HK-2 (cell line): ENCODE measurements around the gene ITFG1.

Experiments used
- DNase-seq: peaks from one replicate; pipeline ENCODE4 v3.0.0-alpha.2; 2018; ENCODE audit not compliant: unreplicated experiment

The ITFG1 gene

GRCh38 chr16:47460711-47461597 lies at the start of gene ITFG1, which contains the start of gene PHKB:
Gene ITFG1 (minus strand): TSS chr16:47461063. CDS start chr16:47461045, 18 bp downstream.
Gene PHKB (plus strand): TSS chr16:47461331. CDS start chr16:47461351, 20 bp downstream.
- peak; percentile 92 for DNase-seq

DNA sequence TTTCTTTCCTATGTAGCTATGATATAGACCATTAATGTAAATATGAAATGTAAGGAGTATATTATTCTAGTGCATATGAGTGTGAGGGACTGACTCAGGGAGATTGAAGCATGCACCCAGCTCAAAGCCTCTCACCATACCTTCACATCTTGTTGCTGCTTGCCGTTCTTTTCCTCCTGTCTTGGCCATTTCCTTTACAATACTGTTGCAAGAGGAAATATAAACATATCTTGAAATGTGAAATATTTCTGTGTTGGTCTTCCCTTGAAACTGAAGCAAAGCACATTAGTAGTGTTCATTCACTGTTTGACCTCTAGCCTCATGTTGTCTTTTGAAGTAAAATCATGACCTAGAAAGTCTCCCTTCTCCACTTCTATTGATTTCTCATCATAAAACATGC lies 46.8 kb upstream of the ITFG1 start:
- no peak for DNase-seq

DNA sequence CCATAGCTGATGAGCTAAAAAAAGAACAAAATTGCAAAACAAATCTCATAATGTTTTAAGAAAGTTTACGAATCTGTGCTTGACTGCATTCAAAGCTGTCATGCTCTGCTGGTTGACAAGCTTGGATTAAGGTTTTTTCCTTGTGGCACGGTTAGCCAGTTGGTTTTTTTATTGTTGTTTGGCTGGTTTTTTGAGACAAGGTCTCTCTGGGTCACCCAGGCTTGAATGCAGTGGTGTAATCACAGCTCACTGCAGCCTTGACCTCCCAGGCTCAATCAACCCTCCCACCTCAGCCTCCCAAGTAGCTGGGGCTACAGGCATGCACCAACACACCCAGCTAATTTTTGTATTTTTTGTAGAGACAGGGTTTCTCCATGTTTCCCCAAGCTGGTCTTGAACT lies 45.9 kb upstream of the ITFG1 start:
- no peak for DNase-seq

GRCh38 chr16:47504599-47504998 lies 43.7 kb upstream of the ITFG1 start:
- no peak for DNase-seq

DNA sequence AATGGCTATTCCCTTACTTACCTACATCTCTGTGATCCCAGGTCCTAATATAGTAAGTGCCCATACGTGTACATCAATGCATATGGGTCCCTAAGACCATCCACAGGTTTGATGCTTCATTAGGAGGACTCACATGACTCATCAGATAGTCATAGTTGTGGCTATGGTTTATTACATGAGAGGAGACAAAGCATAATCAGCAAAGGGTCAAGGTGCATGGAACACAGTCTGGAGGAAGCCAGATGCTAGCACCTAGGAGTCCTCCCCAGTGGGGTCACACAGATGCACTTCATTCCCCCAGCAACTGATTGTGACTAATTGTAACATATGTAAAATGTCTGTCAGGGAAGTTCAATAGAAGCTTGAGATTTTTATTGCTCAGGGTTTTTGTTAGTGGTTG lies 43.1 kb upstream of the ITFG1 start:
- DNase-seq: no peak

- DNase-seq: no peak
Observed at GRCh38 chr16:47499700-47500264, 38.9 kb upstream of the ITFG1 start.

- DNase-seq: no peak
Observed at GRCh38 chr16:47499080-47499699, 38.3 kb upstream of the ITFG1 start.

DNA sequence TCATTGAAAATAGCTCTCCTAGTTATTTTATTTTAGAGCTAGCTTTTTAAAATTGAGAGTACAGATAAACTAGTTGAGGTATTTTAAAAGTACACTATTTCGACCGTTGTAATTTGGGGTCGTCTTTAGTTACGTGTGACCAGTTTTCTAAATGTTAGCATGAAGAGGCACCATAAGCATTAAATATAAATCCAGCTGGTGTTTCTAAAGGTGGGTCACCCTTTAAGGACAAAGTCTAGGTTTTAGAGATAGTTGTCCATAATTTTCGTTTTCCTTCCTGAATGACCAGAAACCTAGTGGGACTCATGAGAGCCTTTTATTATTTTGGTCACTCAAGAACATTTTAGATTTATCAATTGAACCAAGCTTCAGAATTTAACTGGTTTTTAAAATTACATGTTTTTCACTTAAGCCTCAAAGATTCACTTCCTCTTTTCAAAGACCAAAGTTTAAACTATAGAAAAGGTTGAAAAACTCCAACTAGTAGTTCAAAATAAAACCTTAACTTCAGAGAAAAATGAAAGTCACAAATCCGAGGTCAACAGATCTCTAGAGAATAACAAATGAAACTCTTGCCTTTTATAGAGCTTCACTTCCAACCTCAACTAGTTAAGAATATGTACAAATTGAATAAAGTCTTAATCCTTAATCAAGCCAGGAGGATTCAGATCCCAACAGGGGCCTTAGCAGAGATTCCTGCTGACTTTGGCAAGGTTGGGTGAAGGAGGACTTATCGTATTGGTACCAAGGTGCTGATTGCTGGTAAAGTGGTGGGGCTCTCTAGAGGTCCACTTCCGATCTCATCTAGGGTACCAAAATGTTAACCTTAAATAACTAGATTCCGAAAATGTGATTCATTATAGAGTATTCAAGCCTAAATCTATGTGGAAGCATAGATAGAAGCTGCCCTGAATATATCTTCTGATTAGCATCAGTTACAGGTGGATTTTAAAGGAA lies 32.8 kb upstream of the ITFG1 start:
- DNase-seq: no peak

- DNase-seq: no peak
Observed at GRCh38 chr16:47492428-47493377, 31.8 kb upstream of the ITFG1 start.

DNA sequence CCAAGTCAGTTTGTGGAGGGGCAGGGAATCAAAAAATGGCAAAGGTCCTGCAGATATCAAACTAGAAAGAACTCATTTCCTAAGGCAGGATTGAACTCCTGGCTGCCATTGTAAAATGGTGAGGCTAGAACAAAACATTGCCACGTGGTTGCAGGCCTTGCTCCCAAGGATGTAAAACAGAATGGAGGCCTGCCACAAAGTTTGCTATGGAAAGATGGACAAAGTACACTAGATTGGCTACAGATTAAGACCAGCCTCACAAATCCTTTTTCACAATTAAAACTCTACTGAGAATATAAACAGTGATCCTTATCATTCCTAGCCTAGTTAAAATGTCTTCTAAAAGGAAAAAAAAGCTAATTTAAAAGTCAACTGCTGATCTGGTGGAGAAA lies 31.2 kb upstream of the ITFG1 start:
- DNase-seq: no peak

GRCh38 chr16:47490471-47490870 lies 29.6 kb upstream of the ITFG1 start:
- DNase-seq: no peak

- DNase-seq: no peak
Observed at GRCh38 chr16:47488051-47488450, 27.2 kb upstream of the ITFG1 start.

DNA sequence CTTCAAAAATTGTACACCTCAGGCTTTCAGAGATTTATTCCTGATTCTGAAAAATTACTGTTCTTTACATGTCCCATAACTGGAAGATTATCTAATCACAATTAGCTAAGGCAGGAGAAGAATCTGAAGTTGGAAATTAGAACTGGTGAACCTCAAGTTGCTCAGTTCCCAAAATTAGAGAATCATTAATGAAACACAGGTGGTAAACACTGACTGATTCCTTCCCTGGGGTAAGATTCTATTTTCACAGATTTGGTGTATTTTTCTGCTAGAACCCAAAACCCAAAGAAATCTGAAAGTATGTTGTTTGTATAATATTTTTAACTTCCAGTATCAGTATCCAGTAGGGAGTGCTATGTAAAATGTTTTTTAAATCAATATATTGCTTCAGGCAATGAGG lies 26.0 kb upstream of the ITFG1 start:
- DNase-seq: no peak

- DNase-seq: no peak
Observed at GRCh38 chr16:47483616-47484015, 22.8 kb upstream of the ITFG1 start.

DNA sequence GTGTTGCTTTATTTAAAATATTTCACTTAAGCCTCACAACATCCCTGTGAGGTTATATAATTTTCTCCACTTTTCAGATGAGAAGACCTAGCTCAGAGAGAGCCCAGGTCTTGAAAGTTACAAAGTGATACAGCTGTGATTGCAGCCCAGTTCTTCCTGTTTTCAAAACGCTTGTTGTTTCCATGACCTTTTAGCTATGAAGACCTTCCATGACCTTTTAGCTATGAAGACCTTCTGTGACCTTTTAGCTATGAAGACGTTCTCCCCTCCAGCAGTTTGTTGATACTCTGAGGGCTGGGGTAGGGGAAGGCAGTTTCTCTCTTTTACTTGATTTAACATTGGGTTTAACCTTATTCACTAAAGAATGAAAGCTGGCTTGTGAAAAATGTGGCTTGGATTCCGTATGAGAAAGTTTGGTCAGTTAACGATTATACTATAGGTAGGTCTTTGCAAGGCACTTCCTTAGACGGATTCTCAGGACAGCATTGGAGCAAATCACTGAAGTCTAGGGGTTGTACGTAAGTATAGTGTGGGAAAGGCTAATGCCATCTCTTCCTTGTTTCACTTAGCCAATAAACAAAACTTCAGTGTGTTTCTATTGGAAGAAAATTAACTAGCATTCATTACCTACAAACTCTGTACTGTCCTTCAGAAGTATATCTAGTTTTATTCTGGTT lies 21.0 kb upstream of the ITFG1 start:
- no peak for DNase-seq

GRCh38 chr16:47480410-47480809 lies 19.5 kb upstream of the ITFG1 start:
- DNase-seq: no peak

DNA sequence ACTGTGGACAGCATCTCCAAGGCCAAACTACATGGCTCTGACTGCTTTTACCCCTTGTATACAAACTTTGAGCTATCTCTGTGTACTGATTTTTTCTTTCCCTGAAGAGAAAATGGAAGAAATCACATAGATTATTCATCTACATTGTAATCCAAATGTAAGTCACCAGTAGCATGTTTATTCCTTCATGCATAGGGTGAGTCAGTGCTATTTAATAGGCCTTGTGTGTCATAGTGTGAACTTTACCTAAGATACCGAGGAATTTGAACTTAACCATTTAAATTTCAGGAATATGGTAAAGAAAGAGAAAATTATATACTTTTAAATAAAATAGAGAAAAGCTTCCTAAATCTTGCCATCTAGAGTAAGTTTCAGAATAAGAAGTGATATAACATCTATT lies 16.8 kb upstream of the ITFG1 start:
- no peak for DNase-seq

- no peak for DNase-seq
Observed at GRCh38 chr16:47476654-47477345, 15.9 kb upstream of the ITFG1 start.

DNA sequence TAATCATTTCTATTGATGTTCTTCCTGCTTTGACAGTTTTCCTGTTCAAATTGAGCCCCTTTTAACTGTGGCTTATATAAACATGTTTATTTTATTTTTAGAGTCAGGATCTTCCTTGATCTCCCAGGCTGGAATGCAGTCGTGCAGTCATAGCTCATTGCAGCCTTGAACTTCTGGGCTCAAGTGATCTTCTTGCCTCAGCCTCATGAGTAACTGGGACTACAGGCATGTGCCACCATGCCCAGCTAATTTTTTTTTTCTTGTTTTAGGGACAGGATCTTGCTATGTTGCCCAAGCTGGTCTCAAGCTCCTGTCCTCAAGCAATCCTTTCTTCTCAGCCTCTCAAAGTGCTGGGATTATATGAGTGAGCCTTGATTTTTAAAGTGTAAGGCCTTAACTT lies 14.9 kb upstream of the ITFG1 start:
- no peak for DNase-seq
